Fibroblast of lung (primary cell): Measurements from ENCODE around the gene MBNL2. TPM values are rescaled to one million over a fixed set of nuclear protein-coding genes. Genes with fewer than 3 reads are reported as not detected.

Source experiments
- DNase-seq, 2 donors: peaks; one replicate each; pipeline versions ENCODE4 v3.0.0 to v3.0.0-alpha.2; 2010; ENCODE audit warnings: low read depth in 2 of 2
- H2AFZ ChIP-seq: 2 replicates; pipeline ENCODE4 v1.5.1; 2012; ENCODE audit warnings: low read length, control low read depth, inconsistent platforms
- H3K27ac ChIP-seq: 2 replicates; pipeline ENCODE4 v1.5.1; 2011; ENCODE audit warnings: low read length, control low read depth; ENCODE audit not compliant: insufficient read depth
- H3K27me3 ChIP-seq: 2 replicates; pipeline ENCODE4 v1.5.1; 2011; ENCODE audit warnings: mild to moderate bottlenecking, low read length; ENCODE audit not compliant: control insufficient read depth, insufficient read depth
- H3K36me3 ChIP-seq: 2 replicates; pipeline ENCODE4 v1.5.1; 2011; ENCODE audit warnings: low read length; ENCODE audit not compliant: control insufficient read depth, insufficient read depth
- H3K4me1 ChIP-seq: 2 replicates; pipeline ENCODE4 v1.5.1; 2011; ENCODE audit warnings: low read length; ENCODE audit not compliant: control insufficient read depth, insufficient read depth; ENCODE audit errors: extremely low read depth
- H3K4me2 ChIP-seq: 2 replicates; pipeline ENCODE4 v1.5.1; 2011; ENCODE audit warnings: low read length, control low read depth; ENCODE audit not compliant: insufficient read depth; ENCODE audit errors: extremely low read depth
- H3K4me3 ChIP-seq, 4 experiments: fragments of 200-600 bp in 1 of 4; sonication (generic) in 1 of 4; replicated peaks in 1 of 4; 2 replicates each; pipeline ENCODE4 v1.5.1; 2011 to 2016; ENCODE audit warnings: low read length in 4 of 4, low read depth in 3 of 4, mild to moderate bottlenecking in 3 of 4, control low read depth in 2 of 4, inconsistent platforms in 1 of 4, mixed read lengths in 1 of 4; ENCODE audit not compliant: insufficient read depth in 1 of 4; ENCODE audit errors: control extremely low read depth in 1 of 4
- H3K79me2 ChIP-seq: 2 replicates; pipeline ENCODE4 v1.5.1; 2012; ENCODE audit warnings: mild to moderate bottlenecking, low read length, inconsistent platforms; ENCODE audit not compliant: control insufficient read depth, insufficient read depth
- H3K9ac ChIP-seq: 2 replicates; pipeline ENCODE4 v1.5.1; 2011; ENCODE audit warnings: mild to moderate bottlenecking, low read length, control low read depth; ENCODE audit not compliant: insufficient read depth
- H3K9me3 ChIP-seq: 2 replicates; pipeline ENCODE4 v1.5.1; 2012; ENCODE audit warnings: low read depth, low read length; ENCODE audit not compliant: control insufficient read depth, insufficient read depth
- H4K20me1 ChIP-seq: 2 replicates; pipeline ENCODE4 v1.5.1; 2011; ENCODE audit warnings: low read length; ENCODE audit not compliant: control insufficient read depth, insufficient read depth; ENCODE audit errors: extremely low read depth
- EZH2 ChIP-seq: IDR thresholded peaks from 2 replicates; pipeline ENCODE4 v1.5.1; 2012; ENCODE audit warnings: low read length, control low read depth, mild to moderate bottlenecking; ENCODE audit errors: missing control alignments
- polyA plus RNA-seq, 2 donors: library from polyadenylated mRNA; depleted of rRNA in 1 of 2; stranded (reverse) in 1 of 2; unstranded in 1 of 2; fragments of >200 nt; gene quantifications; 2 replicates each; pipeline ENCODE4 v1.2.1, GENCODE V29; 2011 to 2012; ENCODE audit warnings: missing spikeins in 1 of 2
- total RNA-seq: library from RNA; depleted of rRNA; stranded (reverse); fragments of >200 nt; gene quantifications from 2 replicates; pipeline ENCODE4 v1.2.1, GENCODE V29; 2014
- TF ChIP-seq, protein P1 (sequence below), 2 donors: IDR thresholded peaks in 1 of 2; conservative IDR thresholded peaks in 1 of 2; 1 replicate in 1 of 2; 2 replicates in 1 of 2; pipeline ENCODE4 v1.5.1; 2011 to 2012; ENCODE audit warnings: low read length in 2 of 2, control low read depth in 1 of 2, inconsistent platforms in 1 of 2, low read depth in 1 of 2, mild to moderate bottlenecking in 1 of 2

Gene MBNL2
- total and polyA plus RNA-seq, 2 donors (not counting 1 experiment from before 2014, with no cell fraction given): 48.9 to 61.1 TPM

DNA sequence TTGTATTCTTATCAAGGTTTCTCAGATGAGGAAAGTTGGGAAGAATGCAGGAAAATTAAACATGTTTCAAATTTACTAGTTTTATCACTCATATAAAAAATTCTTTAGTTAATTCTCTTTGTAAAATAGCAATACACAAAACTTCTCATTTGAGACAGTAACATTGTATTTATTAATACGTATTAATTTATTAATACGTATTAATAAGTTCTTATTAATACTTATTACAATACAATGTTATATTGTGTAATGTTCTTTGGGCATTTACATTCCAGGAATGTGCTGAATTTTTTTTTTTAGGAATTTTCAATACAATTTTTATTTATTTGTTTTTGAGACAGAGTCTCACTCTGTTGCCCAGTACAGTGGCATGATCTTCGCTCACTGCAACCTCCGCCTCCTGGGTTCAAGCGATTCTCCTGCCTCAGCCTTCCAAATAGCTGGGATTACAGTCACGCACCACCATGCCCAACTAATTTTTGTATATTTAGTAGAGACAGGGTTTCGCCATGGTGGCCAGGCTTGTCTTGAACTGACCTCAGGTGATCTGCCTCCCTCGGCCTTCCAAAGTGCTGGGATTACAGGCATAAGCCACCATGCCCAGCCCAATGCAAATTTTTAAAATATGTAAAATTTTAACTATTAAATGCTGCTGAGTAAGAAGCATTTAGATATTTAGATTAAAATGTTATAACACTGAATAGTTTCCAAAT is 31.6 kb downstream of the MBNL2 start:
- DNase-seq: no peak
- Histone ChIP-seq H4K20me1 (no peaks in the 10 kb centered on the region), H2AFZ (no peak overlapping the region), H3K4me3 (no peak overlapping the region), H3K27ac (no peak overlapping the region), H3K36me3 (no peaks in the 10 kb centered on the region), H3K79me2 (peaks cover 52% of the 10 kb centered on the region), H3K9me3 (no peaks in the 10 kb centered on the region), H3K4me1 (peaks cover 33% of the 10 kb centered on the region), H3K27me3 (no peaks in the 10 kb centered on the region), H3K4me2 (no peak overlapping the region), H3K9ac (no peak overlapping the region)
- no peak for TF ChIP-seq EZH2
- TF ChIP-seq, protein P1, sequence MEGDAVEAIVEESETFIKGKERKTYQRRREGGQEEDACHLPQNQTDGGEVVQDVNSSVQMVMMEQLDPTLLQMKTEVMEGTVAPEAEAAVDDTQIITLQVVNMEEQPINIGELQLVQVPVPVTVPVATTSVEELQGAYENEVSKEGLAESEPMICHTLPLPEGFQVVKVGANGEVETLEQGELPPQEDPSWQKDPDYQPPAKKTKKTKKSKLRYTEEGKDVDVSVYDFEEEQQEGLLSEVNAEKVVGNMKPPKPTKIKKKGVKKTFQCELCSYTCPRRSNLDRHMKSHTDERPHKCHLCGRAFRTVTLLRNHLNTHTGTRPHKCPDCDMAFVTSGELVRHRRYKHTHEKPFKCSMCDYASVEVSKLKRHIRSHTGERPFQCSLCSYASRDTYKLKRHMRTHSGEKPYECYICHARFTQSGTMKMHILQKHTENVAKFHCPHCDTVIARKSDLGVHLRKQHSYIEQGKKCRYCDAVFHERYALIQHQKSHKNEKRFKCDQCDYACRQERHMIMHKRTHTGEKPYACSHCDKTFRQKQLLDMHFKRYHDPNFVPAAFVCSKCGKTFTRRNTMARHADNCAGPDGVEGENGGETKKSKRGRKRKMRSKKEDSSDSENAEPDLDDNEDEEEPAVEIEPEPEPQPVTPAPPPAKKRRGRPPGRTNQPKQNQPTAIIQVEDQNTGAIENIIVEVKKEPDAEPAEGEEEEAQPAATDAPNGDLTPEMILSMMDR (conservative IDR thresholded peaks at IDR 0.05 in 1 of 2, IDR thresholded peaks at IDR 0.05 in 1 of 2; ENCODE audit: low read depth in 1 of 2, low read length in 2 of 2): no peak

DNA sequence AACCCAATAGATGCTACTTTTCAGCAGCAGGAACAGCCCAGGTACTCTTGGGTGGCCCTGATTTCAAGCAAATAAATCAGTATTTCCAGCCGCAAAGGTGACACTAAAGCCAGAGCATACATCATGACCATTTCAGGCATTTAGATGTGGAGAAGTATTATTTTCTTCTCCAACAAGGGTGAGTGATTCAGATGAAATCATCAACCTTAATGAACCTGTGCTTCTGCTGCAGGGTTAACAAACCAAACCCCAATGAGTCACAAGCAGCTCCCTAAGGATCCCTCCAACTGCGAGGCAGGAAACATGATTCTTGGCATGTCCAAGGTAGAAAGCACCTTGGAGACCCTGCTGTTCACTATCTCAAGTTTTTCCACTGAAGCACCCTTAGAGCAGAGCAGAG is 32.7 kb downstream of the MBNL2 start:
- peak overlapping the region; percentile 96 for H3K27ac ChIP-seq

DNA sequence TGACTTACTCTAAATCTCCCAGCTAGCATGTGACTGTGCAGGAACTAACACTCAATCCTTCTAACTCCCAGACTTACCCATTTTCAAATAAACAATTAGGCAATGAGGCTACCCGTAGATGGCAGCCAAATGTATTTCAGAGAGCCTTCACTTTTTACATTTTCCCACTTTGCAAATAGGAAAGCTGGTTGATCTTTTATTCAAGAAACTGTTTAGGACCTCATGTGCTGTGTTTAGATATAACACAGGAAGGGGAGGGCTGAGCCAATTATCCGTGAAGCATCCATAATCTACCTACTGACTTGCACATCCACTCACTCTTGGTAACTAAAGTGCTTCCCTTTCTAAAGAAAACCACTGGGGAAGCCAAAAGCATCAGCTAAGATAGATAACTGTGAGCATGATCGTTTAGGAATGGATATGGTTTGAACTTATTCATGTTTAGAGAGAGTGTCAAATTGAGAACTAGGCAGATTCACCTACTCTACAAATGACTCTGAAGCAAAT is 33.4 kb downstream of the MBNL2 start:
- Histone ChIP-seq H3K36me3 (no peaks in the 10 kb centered on the region), H3K4me3 (no peak overlapping the region), H3K27ac (peak overlapping the region; percentile 96), H3K9me3 (no peaks in the 10 kb centered on the region), H3K9ac (no peak overlapping the region), H3K79me2 (peaks cover 57% of the 10 kb centered on the region), H3K4me1 (peaks cover 49% of the 10 kb centered on the region), H4K20me1 (no peaks in the 10 kb centered on the region), H3K4me2 (peak overlapping the region; percentile 68), H3K27me3 (no peaks in the 10 kb centered on the region), H2AFZ (no peak overlapping the region)
- DNase-seq: peak; percentile 56 to 65
- no peak for TF ChIP-seq EZH2
- TF ChIP-seq, protein P1 (conservative IDR thresholded peaks at IDR 0.05 in 1 of 2, IDR thresholded peaks at IDR 0.05 in 1 of 2; ENCODE audit: low read depth in 1 of 2, low read length in 2 of 2): no peak

More for the DNA sequence above, 32.7 kb downstream of the MBNL2 start:
- TF ChIP-seq, protein P1 (conservative IDR thresholded peaks at IDR 0.05 in 1 of 2, IDR thresholded peaks at IDR 0.05 in 1 of 2; ENCODE audit: low read depth in 1 of 2, low read length in 2 of 2): no peak
- no peak for TF ChIP-seq EZH2
- Histone ChIP-seq H3K9ac (no peak overlapping the region), H3K4me1 (peaks cover 43% of the 10 kb centered on the region), H3K79me2 (peaks cover 57% of the 10 kb centered on the region), H3K4me2 (peak overlapping the region; percentile 1), H3K27me3 (no peaks in the 10 kb centered on the region), H3K9me3 (no peaks in the 10 kb centered on the region), H3K4me3 (no peak overlapping the region), H3K36me3 (no peaks in the 10 kb centered on the region), H2AFZ (no peak overlapping the region), H4K20me1 (no peaks in the 10 kb centered on the region)
- peak in 1 of 2 donors; percentile 93 for DNase-seq
